H1 (cell line): ENCODE results near the gene TFF2.

Experiments
- POLR2AphosphoS5 ChIP-seq: IDR thresholded peaks from 2 replicates; pipeline ENCODE4 v1.6.1; 2011; ENCODE audit warnings: low read depth, low read length
- RBBP5 ChIP-seq: IDR thresholded peaks from 2 replicates; pipeline ENCODE4 v1.7.1; 2012; ENCODE audit warnings: low read depth, mild to moderate bottlenecking, inconsistent platforms, low read length, moderate library complexity, borderline replicate concordance
- TF ChIP-seq, protein P1 (sequence below), 3 experiments: IDR thresholded peaks; 1 replicate in 2 of 3; 2 replicates in 1 of 3; pipeline versions ENCODE4 v1.5.1 to v1.6.1; 2011; ENCODE audit warnings: low read length in 3 of 3, mild to moderate bottlenecking in 3 of 3, inconsistent platforms in 2 of 3, low read depth in 1 of 3, moderate library complexity in 1 of 3; ENCODE audit not compliant: insufficient read depth in 1 of 3; ENCODE audit errors: control extremely low read depth in 1 of 3

DNA sequence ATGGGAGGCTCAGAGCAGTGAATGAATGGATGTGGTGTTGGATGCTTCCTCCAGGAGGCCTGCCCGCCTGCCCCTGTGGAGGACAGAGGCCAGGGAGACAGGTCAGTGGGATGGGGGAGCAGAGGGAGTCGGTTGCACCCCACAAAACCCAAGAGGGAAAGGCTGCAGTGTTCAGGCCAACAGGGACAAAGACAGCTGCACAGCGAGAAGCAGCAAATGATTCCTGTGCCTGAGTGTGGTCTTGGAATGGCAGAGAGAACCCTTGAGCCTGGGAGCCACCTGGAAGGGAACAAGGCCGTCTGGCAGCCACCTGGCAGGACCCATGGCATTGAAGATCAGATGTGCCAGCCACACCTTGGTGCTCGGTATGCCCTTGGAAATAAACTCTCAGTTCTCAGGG is 43.7 kb downstream of the TFF2 start:
- TF ChIP-seq POLR2AphosphoS5 (no peak), RBBP5 (no peak)
- TF ChIP-seq, protein P1, sequence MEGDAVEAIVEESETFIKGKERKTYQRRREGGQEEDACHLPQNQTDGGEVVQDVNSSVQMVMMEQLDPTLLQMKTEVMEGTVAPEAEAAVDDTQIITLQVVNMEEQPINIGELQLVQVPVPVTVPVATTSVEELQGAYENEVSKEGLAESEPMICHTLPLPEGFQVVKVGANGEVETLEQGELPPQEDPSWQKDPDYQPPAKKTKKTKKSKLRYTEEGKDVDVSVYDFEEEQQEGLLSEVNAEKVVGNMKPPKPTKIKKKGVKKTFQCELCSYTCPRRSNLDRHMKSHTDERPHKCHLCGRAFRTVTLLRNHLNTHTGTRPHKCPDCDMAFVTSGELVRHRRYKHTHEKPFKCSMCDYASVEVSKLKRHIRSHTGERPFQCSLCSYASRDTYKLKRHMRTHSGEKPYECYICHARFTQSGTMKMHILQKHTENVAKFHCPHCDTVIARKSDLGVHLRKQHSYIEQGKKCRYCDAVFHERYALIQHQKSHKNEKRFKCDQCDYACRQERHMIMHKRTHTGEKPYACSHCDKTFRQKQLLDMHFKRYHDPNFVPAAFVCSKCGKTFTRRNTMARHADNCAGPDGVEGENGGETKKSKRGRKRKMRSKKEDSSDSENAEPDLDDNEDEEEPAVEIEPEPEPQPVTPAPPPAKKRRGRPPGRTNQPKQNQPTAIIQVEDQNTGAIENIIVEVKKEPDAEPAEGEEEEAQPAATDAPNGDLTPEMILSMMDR (IDR thresholded peaks at IDR 0.05; ENCODE audit: control extremely low read depth in 1 of 3, insufficient read depth in 1 of 3, low read depth in 1 of 3, low read length in 3 of 3): no peak
